Parathyroid adenoma (tissue), 2 donors: Measurements from ENCODE around the gene STN1.

Source experiments
- H2AFZ ChIP-seq: fragments of 300-600 bp; sonication (generic); one replicate; pipeline ENCODE4 v1.7.0; 2017; ENCODE audit warnings: antibody characterized with exemption, mild to moderate bottlenecking
- H3K27ac ChIP-seq: fragments of 300-600 bp; sonication (generic); one replicate; pipeline ENCODE4 v1.7.0; 2017
- H3K27me3 ChIP-seq: fragments of 300-600 bp; sonication (generic); one replicate; pipeline ENCODE4 v1.7.0; 2017; ENCODE audit warnings: low read length; ENCODE audit not compliant: control insufficient read depth, insufficient read depth
- H3K36me3 ChIP-seq: fragments of 300-600 bp; sonication (generic); one replicate; pipeline ENCODE4 v1.7.0; 2017; ENCODE audit warnings: low read length; ENCODE audit not compliant: control insufficient read depth, insufficient read depth
- H3K4me1 ChIP-seq: fragments of 300-600 bp; sonication (generic); one replicate; pipeline ENCODE4 v1.7.0; 2017; ENCODE audit warnings: control low read depth
- H3K4me2 ChIP-seq: fragments of 300-600 bp; sonication (generic); one replicate; pipeline ENCODE4 v1.7.0; 2017; ENCODE audit warnings: low read length
- H3K4me3 ChIP-seq: fragments of 300-600 bp; sonication (generic); one replicate; pipeline ENCODE4 v1.7.0; 2017; ENCODE audit warnings: low read depth, low read length
- H3K79me2 ChIP-seq: fragments of 300-600 bp; sonication (generic); one replicate; pipeline ENCODE4 v1.7.0; 2017; ENCODE audit warnings: control low read depth
- H3K9ac ChIP-seq: fragments of 300-600 bp; sonication (generic); one replicate; pipeline ENCODE4 v1.7.0; 2017; ENCODE audit warnings: mild to moderate bottlenecking
- H3K9me3 ChIP-seq: fragments of 300-600 bp; sonication (generic); one replicate; pipeline ENCODE4 v1.7.0; 2017; ENCODE audit warnings: low read length; ENCODE audit not compliant: control insufficient read depth
- CTCF ChIP-seq: fragments of 300-600 bp; sonication (generic); IDR thresholded peaks from one replicate; pipeline ENCODE4 v1.7.0; 2017; ENCODE audit warnings: antibody characterized with exemption, mild to moderate bottlenecking
- donor health status: primary hyperparathyroidism.

STN1 gene

GRCh38 chr10:103849880-103850571 is 68.0 kb downstream of the STN1 start:
- Histone ChIP-seq H3K79me2 (no peaks in the 10 kb centered on the region), H3K36me3 (no peaks in the 10 kb centered on the region), H2AFZ (no peak overlapping the region), H3K27me3 (no peaks in the 10 kb centered on the region), H3K4me3 (no peak overlapping the region), H3K9ac (no peak overlapping the region), H3K27ac (no peak overlapping the region), H3K4me2 (no peak overlapping the region), H3K9me3 (no peaks in the 10 kb centered on the region), H3K4me1 (no peaks in the 10 kb centered on the region)
- TF ChIP-seq CTCF, result no peak

- H3K27me3 ChIP-seq, result no peaks in the 10 kb centered on the region
- H3K4me3 ChIP-seq, result no peak overlapping the region
- no peak overlapping the region for H3K4me2 ChIP-seq
- H3K4me1 ChIP-seq, result no peaks in the 10 kb centered on the region
- no peaks in the 10 kb centered on the region for H3K36me3 ChIP-seq
- no peak overlapping the region for H2AFZ ChIP-seq
- no peak for TF ChIP-seq CTCF
- no peaks in the 10 kb centered on the region for H3K79me2 ChIP-seq
- H3K9ac ChIP-seq, result no peak overlapping the region
- peak overlapping the region; percentile 11 for H3K27ac ChIP-seq
- no peaks in the 10 kb centered on the region for H3K9me3 ChIP-seq
Observed at GRCh38 chr10:103849212-103849877, 68.6 kb downstream of the STN1 start.

- Histone ChIP-seq H3K36me3 (no peaks in the 10 kb centered on the region), H3K4me3 (no peak overlapping the region), H3K4me1 (no peaks in the 10 kb centered on the region), H3K9me3 (no peaks in the 10 kb centered on the region), H2AFZ (no peak overlapping the region), H3K79me2 (no peaks in the 10 kb centered on the region), H3K4me2 (no peak overlapping the region), H3K9ac (no peak overlapping the region), H3K27ac (no peak overlapping the region), H3K27me3 (no peaks in the 10 kb centered on the region)
- no peak for TF ChIP-seq CTCF
Observed at GRCh38 chr10:103847909-103848468, 70.0 kb downstream of the STN1 start.

- no peak for TF ChIP-seq CTCF
- H3K4me3 ChIP-seq, result no peak overlapping the region
Observed at GRCh38 chr10:103847346-103847745, 70.6 kb downstream of the STN1 start.

More at GRCh38 chr10:103847346-103847745, 70.6 kb downstream of the STN1 start:
- H3K27ac ChIP-seq, result no peak overlapping the region
- no peaks in the 10 kb centered on the region for H3K4me1 ChIP-seq
- H3K79me2 ChIP-seq, result no peaks in the 10 kb centered on the region
- no peaks in the 10 kb centered on the region for H3K9me3 ChIP-seq
- H2AFZ ChIP-seq, result no peak overlapping the region
- H3K9ac ChIP-seq, result no peak overlapping the region
- H3K36me3 ChIP-seq, result no peaks in the 10 kb centered on the region
- H3K27me3 ChIP-seq, result no peaks in the 10 kb centered on the region
- no peak overlapping the region for H3K4me2 ChIP-seq
